ENCODE results near the gene ZBTB16. TPM values are rescaled to one million over a fixed set of nuclear protein-coding genes. Genes with fewer than 3 reads are reported as not detected.

The ZBTB16 gene
- polyA plus RNA-seq, 5 donors = 3.1 to 9.9 (median 6.7) TPM

GRCh38 chr11:114165326-114166230, 106.1 kb downstream of the ZBTB16 start:
- no peak for DNase-seq

- DNase-seq = no peak
These were observed 106.9 kb downstream of the ZBTB16 start for GRCh38 chr11:114166362-114166761.

DNA sequence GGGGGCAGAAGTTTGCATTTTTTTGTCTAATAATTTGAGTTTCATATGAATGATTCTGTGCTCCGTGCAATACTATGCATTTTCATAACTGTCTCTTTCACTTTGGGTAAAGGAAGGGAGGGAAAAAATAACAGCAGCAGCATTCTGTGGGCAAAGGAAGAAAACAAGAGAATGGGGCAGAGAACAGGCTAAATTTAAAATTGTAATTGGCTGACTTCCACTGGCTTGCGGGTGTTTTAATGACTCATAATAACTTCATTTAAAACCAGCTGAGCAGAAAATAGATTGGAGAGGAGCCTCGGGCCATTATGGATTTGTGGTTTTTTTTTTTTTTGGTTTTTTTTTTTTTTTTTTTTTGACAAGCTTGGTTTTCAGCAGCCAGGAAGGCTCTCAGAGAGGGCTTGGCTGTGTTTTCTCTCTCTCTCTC, 107.4 kb downstream of the ZBTB16 start:
- peak; percentile 62 to 66 for DNase-seq

DNA sequence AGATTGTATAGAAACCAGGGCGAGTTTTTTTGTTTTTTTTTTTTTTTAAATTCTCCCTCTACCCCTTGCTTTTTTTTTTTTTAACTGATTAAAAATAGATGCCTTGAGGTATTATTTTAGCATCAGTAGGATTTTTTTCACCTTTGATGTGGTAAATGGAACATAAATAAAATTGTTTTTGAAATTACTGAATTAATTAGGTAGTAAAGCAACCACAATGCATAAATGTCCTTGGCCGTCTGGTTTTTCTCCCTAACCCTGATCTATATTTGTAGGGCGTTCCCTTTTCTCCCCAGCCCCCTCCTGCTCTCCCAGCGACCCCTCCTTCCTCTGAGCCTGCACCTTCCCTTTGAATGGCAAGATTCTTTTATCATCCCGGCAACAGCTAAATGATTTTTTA, 107.8 kb downstream of the ZBTB16 start:
- DNase-seq = no peak

- no peak for DNase-seq
These were observed 108.4 kb downstream of the ZBTB16 start for GRCh38 chr11:114167771-114168448.

DNA sequence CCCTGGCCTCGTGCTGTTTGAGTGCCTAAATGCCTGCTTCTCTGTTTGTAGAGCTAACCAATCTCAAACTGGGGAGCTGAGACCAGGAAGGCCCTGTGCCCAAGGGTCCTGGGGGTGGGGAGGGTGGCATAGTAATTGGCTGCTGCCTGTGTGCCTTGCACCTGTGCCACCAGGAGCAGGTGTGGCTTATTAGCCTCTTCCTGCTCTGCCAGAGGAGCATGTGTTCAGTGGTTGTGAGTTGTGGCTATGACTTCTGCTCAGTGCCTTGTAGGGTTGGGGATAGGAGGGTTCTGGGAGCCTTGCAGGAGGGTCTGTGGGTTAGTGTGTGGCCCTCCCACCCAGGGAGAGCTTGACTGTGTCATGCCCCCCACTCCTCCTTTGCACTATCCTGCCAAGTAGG, 109.2 kb downstream of the ZBTB16 start:
- no peak for DNase-seq

DNA sequence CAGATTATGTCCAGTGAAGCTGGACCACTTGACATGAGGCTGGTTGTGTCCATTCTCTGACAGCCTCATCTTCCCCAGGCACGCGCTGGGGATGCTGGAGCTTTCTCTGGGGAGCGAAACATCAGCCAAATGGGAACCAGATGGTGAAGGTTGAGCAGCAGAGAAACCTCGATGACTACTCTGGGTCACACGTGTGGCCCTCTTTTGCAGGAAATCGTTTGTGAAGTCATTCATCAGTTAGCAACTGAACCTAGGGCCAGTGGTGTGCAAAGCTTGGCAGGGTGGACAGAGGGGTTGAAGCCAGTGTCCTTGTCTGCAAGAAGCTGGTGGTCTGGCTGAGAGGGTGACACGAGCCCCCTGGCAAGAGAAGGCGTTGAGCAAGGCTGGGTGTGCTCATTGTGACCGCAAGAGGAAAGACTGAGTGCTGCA, 109.8 kb downstream of the ZBTB16 start:
- DNase-seq = no peak

GRCh38 chr11:114169821-114170220, 110.3 kb downstream of the ZBTB16 start:
- no peak for DNase-seq

GRCh38 chr11:114170226-114170625, 110.7 kb downstream of the ZBTB16 start:
- no peak for DNase-seq

GRCh38 chr11:114171257-114172054, 111.9 kb downstream of the ZBTB16 start:
- peak in 1 of 2 donors; percentile 25 for DNase-seq

DNA sequence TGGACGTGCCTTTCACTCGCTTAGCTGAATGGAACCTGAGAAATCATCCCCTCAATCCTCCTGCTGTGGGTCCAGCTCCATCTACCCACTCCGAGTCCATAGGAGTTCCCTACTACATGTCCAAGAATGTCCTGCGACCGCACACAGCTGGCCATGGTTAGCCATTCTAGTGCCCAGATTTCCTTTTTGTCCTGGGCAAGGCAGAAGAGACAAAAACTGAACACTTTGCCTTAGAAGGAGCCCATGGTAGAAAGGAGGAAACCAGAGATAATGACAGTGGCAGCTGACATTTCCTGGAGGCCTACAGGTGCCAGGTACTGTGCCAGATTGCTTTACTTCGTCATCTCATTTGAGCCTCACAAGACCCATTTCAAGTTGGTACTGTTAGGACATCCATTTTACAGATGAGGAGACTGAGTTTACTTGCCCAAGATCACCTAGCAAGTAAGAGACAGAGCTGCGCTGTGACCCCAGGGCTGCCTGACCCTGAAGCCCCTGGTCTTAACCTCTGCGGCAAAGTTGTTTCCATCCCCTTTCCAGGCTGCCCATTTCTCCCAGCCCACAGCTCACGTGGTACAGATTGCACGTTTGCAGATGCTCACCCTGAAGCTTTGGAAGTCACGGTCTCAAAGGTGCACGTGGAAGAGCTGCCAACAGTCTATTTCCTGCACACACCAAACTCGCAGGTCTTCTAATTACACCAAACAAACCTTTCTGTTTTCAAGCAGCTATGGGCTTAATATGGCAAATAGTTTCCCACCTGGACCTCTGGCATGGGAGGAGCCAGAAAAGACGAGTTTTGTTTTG, 112.7 kb downstream of the ZBTB16 start:
- no peak for DNase-seq

- DNase-seq = no peak
These were observed 113.4 kb downstream of the ZBTB16 start for GRCh38 chr11:114172871-114173444.

DNA sequence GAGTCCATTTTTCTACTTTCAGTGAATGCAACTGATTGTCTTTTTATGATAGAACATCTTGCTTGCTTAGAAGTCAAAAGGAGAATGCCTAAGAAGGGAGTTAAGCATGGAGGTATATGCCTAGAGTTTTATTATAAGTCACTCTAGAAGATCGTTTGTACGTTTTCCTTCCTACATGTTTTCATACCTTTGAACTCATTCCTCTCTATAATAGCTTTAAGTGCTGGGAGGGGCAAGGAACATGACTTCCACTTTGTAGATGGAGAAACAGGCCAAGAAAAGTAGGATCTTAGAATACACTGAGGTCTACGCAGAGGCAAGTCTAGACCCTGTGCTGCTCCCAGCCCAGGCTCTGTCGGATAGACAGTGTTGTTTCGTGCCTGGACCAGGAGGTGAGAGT, 114.3 kb downstream of the ZBTB16 start:
- no peak for DNase-seq

DNA sequence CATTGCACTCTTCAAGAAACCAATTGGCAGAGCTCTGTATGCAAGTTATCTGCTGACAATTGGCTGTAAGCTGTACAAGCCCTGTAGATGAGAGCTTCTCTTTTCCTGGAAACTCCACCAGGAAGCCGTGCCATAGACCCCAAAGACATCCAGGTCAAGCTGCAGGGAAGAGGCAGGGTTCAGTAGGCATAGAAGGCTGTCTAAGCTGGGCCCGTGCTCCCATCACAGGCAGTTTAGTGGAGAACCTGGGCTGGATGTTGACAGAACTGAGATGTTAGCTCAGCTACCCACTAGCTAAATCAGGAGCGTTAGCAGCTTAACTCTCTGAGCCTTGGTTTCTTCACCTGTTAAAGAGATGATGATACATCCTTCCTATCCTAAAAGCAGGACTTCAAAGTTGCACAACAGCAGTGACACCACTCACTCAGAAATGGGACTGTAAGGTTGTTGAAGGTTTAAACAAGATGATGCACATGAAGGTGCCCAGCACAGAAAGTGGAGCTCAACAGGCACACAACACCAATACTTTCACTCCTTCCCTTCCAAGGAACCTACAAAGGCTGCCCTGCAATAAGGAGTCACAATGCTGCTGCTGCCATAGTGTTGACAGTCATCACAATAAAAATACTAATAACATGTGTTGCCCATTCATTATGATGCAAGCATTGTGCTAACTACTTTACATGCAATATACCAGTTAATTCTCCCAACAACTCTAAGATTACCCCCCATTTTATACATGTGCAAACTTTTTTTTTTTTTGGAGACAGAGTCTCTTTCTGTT, 115.4 kb downstream of the ZBTB16 start:
- no peak for DNase-seq

DNA sequence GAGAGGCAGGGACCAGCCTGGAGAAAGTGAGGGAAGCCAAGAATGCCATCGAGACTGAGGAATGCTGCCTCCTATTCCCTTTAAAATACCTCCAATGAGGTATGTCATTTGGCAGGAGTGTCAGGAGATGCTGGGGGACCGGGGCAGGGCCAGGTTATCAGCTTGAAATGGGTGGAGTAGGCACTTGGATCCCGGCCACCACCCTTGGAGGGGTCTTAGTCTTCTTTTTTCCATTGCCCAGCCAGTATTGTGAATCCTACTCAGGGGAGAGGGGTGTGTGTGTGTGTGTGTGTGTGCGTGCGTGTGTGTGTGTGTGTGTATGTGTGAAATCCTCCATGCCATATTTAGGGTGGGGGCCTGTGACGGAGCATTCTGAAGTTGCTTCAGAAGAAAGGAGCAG, 116.2 kb downstream of the ZBTB16 start:
- DNase-seq = no peak

- DNase-seq = no peak
These were observed 116.8 kb downstream of the ZBTB16 start for GRCh38 chr11:114176321-114176720.

GRCh38 chr11:114178656-114179055, 119.1 kb downstream of the ZBTB16 start:
- no peak for DNase-seq

DNA sequence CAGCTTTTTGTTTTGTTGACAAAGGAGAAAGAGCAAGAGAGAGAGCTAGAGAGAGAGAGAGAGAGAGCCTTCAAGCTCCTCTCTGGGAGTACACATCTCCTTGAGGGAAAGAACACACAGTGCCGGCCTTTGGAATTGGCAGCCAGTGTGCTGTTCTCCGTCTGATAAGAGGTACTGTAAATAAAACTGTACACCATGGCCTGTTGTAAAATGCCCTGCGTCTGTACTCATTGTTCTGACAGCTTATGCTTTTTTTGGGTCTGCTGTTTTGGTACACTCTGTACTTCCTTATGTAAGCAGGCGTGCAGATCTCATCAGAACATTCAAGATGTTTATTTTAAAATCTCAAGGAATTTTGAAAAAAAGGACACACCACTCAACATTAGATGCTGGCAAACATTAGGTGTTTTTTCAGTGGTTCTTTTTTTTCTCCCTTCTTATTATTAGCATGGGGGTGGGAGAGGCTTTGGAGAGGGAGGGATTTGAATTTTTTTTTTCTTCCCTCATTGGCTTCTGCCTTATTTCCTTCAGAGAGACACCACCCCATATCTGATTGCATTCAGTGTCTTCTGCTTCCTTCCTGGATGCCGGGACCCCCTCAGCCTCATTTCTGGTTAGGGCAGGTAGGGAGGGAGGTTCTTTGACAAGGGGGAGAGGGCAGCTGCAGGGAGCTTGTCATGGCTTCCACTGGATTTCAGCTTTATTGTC, 119.9 kb downstream of the ZBTB16 start:
- peak; percentile 84 to 86 for DNase-seq

DNA sequence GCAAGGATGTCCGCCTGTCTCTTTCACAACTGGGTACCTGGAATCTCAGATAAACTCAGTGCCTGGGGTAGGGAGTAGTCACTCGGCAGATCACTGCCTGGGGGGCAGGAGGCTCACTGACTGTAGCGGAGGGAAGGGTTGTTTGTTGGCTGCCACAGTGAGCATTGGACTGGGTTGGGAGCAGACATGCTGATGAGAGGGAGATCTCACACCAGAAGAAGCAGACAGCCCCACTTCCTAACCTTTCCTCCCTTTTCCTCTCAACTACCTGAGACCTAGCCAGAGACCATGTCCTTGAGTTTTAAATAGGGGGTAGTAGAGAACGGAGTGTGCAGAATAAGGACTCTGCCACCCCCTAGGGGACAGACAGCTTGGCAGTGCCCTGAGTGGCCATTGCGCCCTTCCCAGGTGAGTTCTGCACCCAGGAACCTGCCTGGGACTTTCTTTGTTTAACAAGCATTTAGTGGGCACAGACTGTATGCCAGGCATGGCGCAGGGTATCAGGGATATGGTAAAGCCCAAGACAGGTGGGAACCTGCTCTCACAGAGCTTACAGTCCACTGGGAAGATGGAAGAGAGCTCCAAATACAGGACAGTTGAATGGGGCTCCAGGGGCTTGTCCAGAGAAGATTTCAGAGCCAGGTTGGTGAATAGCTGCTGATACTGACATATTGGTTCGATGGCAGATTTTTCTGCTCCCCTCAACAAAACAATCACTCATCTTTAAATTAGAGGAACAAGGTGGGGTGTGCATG, 121.0 kb downstream of the ZBTB16 start:
- DNase-seq = no peak
